Stimulated activated CD4-positive, alpha-beta T cell treated with anti-CD3 and anti-CD28 coated beads, Interleukin-1b, Interleukin-23, amount 100 ng/mL, for 24 hours (primary cell): Measurements from ENCODE around the gene MFAP4.

Experiments used
- DNase-seq, 4 experiments: peaks; one replicate each; pipeline ENCODE4 v3.0.0-alpha.2; 2020; ENCODE audit warnings: low read depth in 4 of 4, low spot score in 1 of 4

Gene MFAP4

GRCh38 chr17:19410091-19410490 lies 23.1 kb upstream of the MFAP4 start:
- DNase-seq = no peak

DNA sequence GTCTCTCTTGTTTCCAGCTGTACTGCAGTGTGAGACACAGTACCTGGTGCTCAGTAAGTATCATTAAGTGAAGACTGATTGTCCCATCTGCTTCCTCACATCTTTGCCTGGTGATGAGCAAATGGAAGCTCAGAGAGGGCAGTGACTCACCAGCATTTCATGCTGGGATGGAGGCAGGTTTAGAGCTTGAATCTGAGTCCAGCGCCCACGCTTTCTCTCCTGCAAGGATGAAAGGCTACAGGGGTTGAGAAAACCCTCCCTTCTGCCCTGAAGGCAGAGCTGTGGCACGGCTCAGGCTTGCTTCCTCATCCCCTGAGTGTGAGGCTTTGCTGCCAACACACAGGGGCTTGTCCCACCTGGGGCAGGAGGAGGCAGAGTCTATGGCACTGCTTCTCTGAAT lies 22.5 kb upstream of the MFAP4 start:
- DNase-seq = no peak

- no peak for DNase-seq
Measured at GRCh38 chr17:19409066-19409465, 22.1 kb upstream of the MFAP4 start.

- no peak for DNase-seq
Measured at GRCh38 chr17:19408346-19408710, 21.3 kb upstream of the MFAP4 start.

DNA sequence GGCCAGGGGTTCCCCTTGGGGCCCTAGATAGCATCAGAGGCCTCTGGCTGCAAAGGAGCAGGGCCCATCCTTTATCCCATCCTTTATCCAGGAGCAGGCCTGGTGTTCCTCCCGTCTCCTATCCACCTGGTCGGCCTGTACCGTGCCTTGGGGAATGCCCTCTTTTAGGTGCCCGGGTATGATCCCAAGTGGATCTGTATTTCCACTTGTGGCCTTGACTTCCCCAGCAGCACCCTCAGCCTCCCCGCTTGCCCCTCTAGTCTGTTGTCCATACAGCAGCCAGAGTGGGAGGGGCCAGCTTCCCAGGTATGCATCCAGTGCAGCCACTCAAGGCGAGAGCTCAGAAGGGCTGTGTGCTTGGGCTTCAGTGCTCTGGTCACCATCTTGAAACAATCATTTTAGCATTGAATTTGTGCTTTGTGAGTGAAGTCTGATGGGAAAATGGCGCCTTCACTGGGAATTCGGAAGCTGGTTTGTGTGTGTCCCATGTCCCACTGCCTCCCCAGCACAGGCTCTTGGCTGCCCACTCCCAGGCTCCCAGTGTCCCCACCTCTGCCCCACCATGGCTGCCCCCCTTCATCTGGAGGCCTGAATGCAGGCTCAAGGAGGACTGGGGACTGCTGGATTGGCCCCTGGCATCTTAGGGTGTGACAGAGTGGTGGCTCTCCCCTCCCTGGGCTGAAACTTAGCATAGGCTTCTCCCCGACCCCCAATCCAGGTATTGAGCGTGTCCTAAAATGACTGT lies 20.8 kb upstream of the MFAP4 start:
- no peak for DNase-seq

- no peak for DNase-seq
Measured at GRCh38 chr17:19405114-19405513, 18.1 kb upstream of the MFAP4 start.

- DNase-seq = no peak
Measured at GRCh38 chr17:19404264-19404663, 17.3 kb upstream of the MFAP4 start.

DNA sequence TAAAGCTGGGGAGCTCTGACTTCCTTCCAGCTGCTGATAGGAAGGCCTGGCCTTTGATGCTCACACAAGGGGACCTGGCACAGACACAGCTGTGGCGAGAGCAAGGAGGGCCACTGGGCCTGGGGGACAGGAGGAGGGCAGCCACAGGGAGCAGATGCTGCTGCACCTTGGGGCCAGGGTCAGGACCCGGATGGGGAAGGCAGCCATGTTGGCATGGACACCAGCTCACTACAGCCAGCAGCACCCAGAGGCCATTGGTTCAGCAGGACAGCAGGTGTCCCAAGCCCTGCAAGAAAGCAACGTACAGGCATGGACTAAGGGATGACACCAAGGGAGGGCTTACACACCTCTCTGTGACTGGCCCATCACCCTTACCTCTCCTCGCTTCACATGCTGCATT lies 16.0 kb upstream of the MFAP4 start:
- DNase-seq = no peak

GRCh38 chr17:19402171-19402570 lies 15.2 kb upstream of the MFAP4 start:
- DNase-seq = no peak

DNA sequence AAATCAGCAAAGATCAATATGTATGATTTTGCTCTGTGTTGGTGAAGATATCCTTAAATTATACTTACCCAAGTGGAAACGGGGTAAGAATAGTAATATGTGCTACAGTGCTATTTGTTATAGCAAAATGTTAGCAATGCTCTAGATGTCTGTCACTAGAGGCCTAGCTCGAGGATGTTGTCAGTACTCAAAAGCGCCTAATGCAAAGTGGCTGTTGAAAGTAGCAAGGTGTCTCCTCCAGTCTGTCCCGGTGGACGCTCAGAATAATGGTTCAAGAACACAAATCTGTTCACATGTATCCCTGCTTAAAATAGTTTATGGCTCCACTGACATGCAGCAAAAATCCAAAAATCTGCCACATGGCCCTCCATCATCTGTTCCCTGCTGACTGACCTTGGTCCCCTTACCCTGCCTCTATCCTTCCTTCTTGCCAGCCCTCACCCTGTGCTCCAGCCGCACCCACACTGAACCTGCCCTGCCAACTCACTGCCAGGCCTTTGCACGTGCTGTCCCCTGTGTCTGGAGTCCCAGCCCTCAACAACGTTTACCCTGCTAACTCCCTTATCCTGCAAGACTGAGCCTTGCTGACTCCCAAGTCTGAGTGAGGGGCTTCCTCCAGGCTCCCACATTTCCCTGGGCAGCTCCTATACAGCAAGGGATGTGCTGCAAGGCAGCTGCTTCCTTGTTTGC lies 14.5 kb upstream of the MFAP4 start:
- DNase-seq = no peak

- DNase-seq = no peak
Measured at GRCh38 chr17:19399750-19400450, 12.9 kb upstream of the MFAP4 start.

GRCh38 chr17:19398301-19399181 lies 11.6 kb upstream of the MFAP4 start:
- no peak for DNase-seq

DNA sequence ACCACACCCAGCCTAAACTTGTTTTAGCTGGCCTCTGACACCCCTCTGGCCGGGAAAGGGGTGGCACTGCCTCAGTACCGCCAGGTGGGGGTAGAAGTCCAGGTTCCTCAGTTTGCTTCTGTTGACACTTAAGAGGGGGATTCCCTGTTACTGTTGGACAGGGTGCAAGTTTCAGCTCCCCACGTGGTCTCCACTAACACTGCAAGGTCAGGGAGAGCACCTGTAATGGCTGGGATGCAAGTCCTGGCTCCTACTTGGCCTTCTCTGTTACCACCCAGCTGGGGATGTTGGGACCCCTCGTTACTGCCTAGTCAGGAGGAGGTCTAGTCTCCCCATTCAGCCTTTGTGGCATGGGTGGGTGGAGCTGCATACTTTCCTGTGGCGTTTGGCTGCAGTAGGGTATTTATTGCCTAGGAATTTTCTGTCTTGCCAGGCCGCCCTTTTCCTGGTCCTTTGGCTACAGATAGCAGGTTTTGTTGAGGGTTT lies 10.6 kb upstream of the MFAP4 start:
- no peak for DNase-seq

GRCh38 chr17:19392303-19392702 lies 5.3 kb upstream of the MFAP4 start:
- no peak for DNase-seq

DNA sequence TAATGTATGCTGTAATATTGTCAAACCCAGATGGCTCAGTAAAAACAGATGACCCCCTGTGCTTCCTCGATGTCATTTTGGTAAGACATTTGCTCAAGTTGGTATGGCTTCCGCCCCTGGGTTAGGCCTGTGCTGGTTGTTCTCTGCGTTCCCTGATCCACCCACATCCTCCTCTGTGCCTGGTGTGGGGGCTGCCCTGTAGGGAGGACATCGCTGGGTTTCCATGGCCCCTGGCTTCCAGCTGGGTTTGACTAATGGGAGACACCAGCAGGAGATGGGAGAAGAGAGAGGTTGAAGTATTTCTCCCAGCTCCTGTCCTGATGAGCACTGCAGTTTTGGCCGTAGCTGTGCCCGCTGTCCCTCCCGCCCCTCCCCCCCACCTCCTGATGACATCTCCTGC lies 4.4 kb upstream of the MFAP4 start:
- no peak for DNase-seq

DNA sequence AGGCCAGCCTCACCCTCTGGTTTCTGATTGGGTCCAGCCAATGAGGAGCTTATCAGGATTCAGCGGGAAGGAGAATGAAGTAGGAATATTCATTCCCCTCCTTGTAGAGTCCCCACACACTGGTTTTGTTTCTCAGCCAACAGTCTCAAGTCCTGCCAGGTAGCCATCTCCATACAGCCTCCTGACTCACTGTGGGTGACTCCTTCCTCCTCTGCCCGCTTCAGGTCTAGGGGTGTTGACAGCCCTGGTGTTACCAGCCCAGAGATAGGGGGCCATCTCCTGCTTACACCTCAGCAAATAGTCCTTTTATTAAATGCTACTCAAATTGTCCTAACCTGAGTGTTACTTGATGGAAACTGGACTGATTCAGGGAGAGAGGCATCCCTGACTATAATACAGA lies 4.0 kb upstream of the MFAP4 start:
- no peak for DNase-seq

DNA sequence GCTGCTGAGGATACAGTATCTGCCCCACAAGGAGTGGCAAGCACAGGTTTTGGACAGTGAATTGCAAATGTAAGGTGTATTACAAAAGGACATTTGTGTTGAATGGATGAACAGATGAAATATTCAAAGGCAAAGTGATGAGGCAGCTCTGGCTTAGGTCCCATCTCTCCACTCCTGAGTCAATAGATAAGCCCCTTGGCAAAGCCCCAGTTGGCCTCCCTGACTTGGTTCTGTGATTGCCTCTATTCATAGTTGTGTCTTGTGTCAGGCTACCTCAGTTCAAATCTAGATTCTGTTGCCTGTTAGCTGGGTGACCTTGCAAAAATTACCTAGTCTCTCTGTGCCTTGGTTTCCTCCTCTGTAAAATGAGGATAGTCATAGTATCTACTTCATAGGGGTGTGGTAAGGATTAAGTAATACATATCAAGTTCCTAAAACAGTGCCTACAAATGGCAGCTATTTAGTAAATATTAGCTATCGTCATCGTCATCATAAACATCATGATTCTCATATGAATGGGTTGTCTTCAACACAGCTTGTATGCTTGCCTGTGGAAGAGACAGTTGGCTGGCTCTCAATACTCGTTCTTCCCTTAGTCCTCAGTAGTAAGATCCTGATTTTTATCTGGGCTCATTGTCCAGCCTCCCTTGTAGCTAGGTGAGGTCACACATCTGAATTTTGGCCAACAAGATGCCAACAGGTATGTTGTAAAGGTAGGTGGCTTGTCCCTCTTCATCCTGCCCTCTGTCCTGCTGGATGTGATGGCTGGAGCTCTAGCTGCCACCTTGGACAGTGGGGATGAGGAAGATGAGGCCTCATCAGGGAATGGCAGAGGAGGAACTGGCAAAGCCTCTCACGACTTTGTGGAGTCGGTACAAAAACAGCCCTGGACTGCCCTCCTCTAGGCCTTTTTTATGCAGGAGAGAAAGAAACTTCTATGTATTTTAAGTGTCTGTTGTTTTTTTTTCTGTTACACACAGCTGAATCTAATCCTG lies 2.1 kb upstream of the MFAP4 start:
- no peak for DNase-seq

DNA sequence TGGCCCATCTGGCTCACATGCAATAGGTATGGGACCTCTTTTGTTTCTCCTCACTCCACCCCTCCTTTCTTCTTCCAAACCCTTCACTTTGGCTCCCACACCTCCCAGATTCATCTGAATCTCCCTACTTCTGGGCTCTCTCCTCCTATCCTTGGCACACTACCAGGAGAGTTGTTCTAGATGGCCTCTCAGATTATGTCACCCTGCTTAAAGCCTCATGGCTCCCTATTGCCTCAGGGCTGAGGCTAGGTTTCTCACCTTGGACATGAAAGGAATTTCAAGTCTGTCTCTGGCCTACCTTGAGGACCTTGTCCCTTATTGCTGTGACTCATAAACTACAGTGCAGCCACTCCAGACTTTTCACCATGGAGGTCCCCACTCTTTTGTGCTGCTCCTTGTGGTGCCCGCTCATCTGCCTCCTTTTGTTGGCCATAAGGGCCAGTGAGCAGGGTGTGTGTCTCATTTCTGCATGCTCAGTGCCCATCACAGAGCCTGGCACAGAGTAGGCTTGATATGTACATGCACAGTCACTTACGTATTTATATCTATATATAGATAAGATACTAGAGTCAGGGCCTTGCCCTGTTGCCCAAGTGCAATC lies 1.0 kb upstream of the MFAP4 start:
- no peak for DNase-seq

DNA sequence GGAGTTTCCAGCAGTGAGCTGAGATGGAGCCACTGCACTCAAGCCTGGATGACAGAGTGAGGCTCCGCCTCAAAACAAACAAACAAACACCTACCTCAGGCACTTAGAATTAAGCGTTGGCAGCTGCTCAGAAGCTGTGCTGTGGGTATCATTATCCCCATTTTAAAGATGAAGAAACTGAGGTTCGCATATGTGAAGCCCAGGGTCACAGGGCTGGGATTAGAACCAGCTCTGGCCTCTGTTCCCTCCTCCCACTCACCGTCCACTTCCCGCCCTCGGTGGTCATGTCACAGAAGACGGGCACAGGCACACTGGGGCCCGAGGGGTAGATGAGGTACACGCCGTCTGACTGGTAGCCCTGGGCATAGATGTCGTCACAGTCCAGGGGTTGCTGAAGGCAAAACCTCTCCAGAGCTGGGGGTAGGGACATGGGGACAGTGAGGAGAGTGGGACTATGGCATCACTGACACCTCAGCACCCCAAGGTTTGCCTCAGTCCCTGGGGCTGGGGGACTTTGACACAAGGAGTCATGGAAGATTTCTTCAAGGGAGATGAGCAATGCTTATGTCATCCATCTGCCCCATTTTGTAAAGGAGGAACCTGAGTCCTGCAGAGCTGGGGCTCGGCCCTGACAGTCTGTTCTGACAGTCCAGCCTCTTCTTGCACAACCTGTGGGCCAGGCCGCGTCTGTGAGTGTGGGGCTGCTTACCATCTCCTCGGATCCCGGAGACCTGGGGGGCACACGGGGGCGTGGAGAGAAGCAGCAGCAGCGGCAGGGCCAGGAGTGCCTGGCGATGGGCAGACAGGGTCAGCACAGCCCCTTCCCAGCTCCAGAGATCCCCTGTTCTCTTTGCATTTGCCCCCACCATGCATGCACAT lies 700 bp downstream of the MFAP4 start:
- DNase-seq = no peak
